ENCODE results near the gene TDRD12.

GRCh38 chr19:32866061-32866460 lies 146.5 kb downstream of the TDRD12 start:
- no peak for TF ChIP-seq POLR2A (IDR thresholded peaks at IDR 0.05)
- TF ChIP-seq, protein P1, sequence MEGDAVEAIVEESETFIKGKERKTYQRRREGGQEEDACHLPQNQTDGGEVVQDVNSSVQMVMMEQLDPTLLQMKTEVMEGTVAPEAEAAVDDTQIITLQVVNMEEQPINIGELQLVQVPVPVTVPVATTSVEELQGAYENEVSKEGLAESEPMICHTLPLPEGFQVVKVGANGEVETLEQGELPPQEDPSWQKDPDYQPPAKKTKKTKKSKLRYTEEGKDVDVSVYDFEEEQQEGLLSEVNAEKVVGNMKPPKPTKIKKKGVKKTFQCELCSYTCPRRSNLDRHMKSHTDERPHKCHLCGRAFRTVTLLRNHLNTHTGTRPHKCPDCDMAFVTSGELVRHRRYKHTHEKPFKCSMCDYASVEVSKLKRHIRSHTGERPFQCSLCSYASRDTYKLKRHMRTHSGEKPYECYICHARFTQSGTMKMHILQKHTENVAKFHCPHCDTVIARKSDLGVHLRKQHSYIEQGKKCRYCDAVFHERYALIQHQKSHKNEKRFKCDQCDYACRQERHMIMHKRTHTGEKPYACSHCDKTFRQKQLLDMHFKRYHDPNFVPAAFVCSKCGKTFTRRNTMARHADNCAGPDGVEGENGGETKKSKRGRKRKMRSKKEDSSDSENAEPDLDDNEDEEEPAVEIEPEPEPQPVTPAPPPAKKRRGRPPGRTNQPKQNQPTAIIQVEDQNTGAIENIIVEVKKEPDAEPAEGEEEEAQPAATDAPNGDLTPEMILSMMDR (IDR thresholded peaks at IDR 0.05) = no peak
- no peak for TF ChIP-seq POLR2AphosphoS5 (IDR thresholded peaks at IDR 0.05; ENCODE audit: insufficient read depth in 1 of 2, low read depth in 1 of 2)
